Skin of body (tissue), 2 donors: ENCODE data around the gene AATF. TPM values are rescaled to one million over a fixed set of nuclear protein-coding genes. Genes with fewer than 3 reads are reported as not detected.

Experiments
- DNase-seq: peaks from one replicate; lab custom pipeline; 2025; lab: John Stamatoyannopoulos, UW
- total RNA-seq: library from RNA; depleted of rRNA; stranded (reverse); fragments of >200 nt; gene quantifications from one replicate; pipeline ENCODE4 v1.2.3, GENCODE V29; 2014

AATF gene
- total RNA-seq, 1 donor from 2014 or later: 22.2 TPM

DNA sequence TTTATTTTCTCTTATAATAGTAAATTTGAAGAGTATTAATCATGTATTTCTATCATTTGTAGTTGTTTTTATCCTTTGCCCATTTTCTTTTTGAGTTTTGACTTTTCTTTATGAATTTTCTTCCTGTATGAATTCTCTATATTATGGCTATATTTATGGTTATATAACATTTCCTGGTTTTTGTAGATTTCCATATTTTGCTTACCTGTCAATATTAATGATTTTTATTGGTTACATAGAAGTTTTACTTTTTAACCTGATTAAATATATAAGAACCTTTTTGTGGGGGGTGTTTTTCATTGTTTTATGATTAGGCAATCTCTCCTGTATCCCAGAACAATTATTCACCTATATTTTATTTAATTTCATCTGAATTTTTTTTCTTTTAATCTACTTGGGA lies 93.2 kb downstream of the AATF start:
- DNase-seq: no peak

DNA sequence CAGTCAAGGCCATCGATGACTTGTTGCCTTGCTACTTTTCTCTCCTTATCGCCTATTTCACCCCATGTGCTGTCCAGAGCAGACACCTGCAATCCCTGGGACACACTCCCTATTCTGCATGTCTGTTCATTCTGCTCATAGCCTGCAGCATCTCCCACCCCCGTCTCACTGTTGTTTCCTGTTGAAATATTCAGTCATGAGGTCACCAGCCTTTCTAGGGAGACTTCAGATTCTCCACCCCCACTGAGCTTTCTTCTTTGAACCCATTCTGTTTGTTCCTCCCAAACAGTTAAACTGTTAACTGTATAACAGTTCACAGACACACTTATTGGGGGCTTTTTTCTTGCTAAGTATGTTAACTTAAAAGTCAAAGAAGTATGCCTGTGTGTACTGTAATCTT lies 94.4 kb downstream of the AATF start:
- no peak for DNase-seq

DNA sequence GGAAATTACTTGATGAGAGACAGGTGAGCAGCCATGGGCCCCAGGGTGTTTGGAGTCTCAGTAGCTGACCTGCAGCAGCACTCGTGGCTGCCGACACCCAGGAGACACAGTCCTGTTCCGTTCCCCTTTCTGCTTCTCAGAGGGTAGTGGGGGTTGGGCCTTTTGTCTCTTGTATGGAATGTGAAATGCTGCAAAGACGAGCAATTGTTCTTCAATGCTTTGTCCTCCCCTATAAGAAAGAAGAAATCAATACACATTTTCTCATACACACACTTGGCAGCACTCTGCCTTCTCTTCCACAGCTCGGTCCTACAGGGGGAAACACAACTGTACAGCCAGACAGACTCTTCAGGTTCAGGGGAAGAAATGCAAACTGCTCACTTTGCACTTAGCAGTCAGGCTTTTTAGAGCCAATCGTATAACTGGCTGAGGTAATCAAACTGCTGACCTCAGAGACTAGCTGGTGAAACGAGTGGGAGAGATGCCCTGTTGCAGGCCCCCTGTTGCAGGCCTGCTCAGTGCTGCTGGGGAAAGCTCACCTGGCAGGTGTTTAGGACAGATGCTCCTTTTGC lies 96.7 kb downstream of the AATF start:
- no peak for DNase-seq

DNA sequence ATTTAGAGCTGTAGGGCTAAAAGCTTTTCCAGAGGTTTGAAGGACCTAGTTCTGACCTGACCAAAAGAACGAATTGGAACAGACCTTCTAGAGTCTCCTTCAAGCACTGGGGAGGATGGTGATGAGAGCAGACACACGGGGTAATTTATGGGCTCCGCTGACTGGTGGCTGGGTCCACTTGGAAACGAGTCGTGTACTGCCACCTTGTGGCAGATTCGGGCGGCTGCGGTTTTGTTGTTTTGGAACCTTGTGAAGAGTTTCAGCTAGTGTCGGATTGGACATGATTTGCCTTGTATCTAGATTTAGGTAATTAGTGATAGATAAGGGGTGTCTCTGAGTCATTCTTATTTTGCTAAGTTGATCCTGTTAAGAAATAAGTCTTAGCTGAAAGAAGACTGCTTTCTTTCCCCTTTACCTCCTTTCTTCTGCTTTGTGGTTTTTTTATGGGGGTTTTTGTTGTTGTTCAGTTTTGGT lies 98.9 kb downstream of the AATF start:
- DNase-seq: peak; percentile 68

DNA sequence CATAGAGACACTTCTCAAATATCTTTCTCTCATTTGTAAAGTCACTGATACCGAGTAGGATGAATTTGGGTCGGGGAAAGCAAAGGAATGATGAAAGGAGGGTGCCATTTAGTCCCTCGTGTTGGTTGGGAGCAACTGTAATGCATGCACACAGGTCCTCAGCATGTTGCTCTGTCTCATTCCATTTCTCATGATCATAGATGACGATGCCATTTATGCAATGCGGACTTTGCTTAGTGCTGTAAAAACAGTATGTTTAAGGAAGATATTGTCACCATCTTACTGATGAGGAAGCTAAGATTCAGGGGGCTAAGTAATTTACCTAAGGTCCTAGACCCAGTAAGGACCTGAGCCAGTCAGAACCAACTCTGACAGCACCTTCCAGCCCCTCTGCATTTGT lies 100.1 kb downstream of the AATF start:
- no peak for DNase-seq

DNA sequence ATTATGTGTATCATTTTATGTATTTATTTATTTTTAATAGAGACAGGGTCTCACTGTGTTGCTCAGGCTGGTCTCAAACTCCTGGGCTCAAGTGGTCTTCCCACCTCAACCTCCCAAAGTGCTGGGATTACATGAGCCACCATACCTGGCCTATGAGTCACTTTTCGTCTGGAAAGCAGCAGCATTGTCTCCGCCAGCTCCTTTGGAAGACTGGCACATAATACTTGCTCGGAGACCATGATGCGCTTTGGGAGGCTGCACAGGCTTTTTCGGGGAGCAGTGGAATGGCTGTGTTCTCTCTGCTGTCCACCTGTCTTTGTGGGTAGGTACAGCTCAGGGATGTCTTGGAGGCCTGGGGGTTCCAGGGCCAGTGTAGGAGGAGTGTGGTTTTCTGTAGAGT lies 102.2 kb downstream of the AATF start:
- no peak for DNase-seq

DNA sequence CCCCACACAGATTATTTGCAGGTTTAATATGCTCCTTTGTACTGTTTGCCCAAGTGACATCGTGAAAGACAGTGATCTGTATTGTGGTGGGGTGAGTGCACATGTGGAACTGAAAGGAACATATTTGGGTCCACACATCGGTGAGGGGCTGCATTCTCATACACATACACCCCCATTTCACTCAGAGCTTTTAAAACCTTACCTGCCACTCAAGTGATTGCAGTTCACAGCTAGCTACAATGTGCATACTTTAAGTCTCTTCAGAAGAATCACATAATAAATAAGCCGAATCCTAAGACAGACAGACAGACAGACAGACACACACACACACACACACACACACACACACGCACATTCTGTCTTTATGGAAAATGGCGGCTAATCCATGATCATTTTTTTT lies 102.6 kb downstream of the AATF start:
- DNase-seq: no peak

DNA sequence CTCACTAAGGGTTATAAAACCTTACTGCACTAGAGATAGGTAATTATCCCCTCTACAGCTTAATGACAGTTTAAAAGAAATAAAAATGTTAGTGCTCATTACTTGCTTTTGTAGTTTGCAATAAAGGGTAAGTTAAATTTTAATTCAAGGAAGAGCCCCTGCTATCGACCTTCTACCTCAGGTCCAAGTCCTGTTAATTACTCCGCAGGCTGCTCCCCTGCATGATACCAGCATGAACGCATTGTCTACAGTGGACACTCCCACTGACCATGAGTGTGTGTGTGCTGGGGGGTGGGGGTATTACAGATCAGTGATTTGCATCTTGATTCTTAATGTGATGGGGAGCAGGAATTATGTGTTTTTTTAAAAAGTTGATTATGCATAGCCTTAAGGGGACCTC lies 103.1 kb downstream of the AATF start:
- no peak for DNase-seq

DNA sequence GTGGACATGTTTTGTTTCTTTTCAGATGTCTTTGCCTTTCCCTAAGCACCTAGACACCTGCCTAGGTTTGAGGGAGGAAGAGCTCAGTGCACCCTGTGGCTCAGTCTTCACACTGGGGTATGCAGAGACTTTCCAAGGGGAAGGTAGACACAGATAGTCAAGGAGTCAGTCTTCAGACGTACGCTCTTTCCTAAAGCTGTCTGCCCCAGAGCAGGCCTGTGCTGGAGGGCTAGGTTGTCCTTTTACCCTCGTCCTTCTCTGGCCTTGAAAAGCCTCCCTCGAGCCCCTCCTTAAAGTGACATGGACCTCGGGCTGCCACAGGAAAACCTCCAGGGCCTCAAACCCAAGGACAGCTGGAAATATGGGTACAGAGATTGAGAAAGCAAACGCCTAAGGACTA lies 103.7 kb downstream of the AATF start:
- DNase-seq: no peak

DNA sequence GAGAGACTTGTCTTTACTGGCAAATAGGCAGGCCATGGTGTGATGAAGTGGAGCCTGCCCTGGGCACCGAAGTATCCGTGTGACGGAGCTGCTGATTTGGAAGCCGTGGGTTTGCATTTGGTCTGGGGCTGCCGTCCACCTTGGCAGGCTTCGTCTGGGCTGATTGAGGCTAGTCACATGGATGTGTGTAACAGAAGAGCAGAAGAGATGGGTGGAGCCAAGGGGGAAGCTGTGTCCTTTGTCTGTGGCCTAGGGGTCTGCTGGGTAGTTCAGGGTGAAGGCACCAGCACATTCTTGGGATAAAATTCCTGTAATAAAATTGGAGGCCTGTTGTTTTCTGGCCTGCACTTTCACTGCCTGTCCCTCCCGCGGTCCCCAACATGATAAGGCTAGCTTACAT lies 106.1 kb downstream of the AATF start:
- no peak for DNase-seq

DNA sequence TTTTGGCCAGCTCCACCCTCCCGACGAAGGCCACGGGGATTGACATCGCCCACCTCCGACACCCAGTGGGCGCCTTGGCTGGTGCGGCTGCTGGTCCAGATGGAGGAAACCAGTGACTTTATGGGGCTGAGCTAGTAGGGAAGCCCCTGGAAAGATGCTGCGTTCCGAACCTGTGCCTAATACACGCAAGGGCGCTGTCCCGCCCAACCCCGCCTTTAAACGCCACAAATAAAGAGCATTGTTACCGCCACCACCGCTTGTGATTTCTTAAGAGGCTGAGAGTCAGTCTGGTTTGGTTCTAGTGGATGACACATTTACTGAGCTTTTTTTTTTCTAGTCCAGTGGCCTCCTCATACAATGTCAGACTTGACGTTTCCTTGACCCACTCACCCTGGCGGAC lies 107.9 kb downstream of the AATF start:
- no peak for DNase-seq

DNA sequence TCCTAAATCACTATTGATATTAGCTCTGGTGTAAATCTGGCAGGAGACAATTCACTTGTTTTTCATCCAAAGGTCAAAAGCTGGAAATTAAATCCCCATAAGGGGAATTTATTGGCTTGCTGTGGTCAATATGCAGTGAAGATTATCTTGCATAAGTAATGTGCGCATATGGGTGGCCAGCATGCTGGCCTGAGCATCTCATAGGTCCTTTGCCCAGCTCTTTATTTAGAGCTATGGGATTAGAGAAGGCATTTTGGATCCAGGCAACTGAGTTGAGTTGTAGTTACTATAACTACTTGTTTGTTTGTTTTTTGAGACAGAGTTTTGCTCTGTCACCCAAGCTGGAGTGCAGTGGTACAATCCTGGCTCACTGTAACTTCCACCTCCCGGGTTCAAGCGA lies 110.7 kb downstream of the AATF start:
- no peak for DNase-seq

DNA sequence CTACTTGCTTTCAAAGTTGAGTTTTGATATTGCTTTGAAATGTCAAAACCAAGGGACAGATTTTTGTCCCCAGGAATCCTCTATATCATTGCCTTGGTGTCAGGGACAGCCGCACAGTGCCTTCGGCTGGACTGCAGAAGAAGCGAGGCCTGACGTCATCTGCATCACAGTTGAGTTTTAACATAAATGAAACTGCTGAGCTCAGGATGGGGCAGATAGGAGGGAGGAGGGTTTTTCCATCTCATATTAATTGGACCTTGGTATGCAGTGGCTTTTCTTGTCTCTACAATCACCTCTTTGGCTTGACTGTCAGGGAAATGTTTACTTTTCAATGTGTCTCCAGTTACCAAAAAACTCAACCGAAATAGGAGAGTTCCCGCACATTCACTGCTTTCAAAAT lies 111.3 kb downstream of the AATF start:
- DNase-seq: no peak

DNA sequence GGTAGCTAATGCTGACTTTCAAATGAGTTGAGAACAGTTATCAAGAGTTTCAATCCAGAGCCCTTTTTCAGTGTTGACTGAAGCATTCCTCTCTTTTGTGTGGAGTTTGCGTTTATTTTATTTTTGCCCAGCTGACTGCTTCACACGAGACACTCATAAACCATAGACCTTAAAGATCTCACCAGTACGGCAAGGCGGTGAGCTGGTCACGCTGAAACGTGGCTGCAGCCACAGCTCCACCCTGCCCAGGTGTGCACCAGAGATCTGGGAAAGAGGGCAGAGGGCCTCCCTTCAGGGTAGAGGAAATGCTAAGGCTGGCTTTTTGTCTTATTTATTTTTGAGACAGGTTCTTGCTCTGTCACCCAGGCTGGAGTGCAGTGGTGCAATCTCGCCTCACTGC lies 112.2 kb downstream of the AATF start:
- DNase-seq: no peak

DNA sequence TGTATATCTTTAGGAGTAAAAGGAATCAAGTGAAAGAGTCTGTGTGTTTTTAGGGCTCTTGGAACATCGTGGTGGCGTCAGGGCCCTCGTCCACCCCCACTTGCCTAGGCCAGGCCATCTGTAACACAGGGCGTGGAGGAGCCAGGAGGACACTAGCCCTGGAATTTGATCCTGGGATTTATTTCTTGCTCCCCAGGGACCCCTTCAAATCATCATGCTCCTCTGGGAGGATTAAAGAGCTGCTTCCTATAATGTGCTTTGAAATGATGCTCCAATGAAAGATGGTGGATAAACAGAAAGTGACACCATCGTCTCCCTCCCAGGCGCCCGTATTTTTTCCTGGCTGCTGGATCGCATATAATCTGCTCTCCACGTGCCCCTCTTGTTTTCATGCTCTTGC lies 113.3 kb downstream of the AATF start:
- no peak for DNase-seq

DNA sequence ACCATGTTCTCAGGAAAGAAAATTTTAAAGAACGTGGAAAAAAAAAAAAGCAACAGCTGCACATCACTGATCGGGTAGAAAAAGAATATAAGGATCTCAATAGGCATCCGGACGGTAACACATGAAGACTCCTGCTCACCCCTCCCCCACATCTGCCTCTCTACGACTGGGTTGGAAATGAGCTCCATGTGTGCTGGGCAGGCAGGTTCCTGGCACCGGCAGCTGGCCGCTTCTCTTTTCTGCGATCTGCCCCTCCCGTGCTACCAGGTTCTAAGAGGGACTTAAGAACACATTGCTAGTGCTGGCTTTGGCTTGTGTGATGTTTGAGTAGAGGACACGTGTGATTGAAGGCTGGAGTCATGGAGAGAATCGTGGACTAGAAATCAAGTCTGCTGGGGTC lies 115.5 kb downstream of the AATF start:
- no peak for DNase-seq

DNA sequence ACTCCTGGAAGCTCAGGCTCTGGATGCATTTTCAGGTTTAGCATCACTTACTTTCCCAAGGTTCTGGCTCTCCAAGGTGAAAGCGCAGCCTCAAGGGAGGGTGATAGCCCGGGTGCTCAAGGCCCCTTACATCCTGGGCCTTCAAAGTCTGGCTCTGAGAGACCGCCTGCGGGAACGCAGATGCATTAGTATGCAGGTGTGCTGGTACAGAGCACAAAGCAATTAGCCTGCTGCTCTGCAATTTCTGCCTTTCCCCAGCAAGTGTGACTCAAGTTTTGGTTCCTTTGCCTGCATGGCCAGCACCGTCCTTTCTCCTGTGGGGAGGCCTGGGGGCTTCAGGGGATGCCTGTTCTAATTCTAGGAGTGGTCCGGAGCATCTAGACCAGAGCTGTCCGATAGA lies 116.2 kb downstream of the AATF start:
- DNase-seq: no peak

DNA sequence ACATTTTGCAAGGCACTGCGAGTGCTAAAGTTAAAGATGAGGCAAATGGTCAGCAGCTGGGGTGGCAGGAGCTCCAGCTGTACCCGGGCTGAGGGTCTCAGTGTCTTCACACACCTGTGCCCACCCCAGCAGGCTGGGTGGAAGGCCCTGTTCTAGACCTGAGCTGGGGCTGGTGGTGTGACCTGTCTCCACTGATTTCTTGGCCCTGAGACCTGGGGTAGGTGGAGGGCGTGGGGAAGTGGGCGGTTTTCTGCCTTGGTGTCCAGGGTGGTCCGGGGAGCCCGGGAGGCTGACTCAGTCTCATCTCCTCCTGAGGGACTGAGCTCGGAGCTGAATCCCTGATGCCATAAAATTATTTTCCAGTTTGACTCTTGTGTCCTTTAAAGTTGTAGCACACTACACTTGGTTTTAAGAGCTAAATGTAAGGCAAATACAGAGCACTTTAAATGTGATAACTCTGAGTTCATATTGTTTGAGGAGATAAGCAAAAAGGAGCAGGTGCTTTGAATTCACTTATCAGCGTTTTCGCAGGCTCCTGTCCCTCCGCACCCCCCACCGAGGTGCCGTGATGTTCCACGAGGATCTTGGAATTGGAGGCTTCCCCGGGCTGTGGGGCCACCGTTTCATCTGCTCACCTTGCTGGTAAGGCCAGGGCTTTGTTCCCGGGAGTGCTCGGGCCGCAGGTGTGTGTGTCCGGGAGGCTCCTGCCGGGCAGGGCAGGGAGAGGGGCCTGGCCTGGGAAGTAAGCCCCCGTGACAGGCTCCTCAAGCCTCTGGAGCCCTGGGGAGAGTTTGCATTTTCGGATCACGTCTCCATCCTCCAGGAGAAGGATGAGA lies 117.0 kb downstream of the AATF start:
- no peak for DNase-seq

DNA sequence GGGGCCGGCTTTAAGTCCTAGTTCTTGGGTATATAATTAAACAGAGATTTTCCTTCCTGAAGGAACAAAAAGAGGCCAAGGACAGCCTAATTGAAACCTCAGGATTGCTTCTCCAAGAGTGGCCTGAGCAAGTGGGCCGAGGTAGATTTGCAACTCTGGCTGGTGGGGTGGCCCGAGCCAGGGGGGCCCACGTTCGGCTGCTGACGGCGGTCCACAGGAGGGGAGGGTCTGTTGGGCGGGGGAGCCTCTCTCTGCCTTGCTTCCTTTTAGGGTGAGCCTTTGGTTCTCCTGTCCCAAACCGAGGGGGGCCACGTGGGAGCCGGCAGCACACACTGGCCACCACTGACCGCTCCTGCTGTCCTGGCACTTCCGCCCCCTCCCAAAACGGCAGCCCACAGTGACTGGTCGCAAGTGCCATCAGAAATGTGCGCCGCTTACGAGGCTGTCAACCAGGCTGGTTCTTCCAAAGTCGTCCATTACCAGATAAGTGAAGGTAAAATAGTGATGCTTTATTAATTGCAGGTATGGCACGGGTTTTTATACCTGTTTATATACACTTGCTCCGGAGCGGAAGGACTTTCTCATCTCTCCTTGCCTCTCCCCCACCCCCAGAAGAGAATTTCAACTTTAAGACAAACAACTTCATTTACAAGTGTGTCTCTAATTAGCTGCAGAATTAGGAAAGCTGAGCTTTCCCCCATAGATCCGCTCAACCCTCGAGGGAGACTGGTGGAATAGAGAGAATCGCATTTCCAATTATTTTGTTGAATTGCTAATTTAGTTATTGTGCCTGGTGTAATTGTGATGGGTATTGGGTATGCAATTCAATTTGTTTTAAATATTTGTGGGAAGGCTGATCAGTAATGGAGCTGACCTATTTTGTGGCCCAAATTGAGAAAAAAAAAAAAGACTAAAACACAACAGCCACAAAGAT lies 117.8 kb downstream of the AATF start:
- DNase-seq: no peak

DNA sequence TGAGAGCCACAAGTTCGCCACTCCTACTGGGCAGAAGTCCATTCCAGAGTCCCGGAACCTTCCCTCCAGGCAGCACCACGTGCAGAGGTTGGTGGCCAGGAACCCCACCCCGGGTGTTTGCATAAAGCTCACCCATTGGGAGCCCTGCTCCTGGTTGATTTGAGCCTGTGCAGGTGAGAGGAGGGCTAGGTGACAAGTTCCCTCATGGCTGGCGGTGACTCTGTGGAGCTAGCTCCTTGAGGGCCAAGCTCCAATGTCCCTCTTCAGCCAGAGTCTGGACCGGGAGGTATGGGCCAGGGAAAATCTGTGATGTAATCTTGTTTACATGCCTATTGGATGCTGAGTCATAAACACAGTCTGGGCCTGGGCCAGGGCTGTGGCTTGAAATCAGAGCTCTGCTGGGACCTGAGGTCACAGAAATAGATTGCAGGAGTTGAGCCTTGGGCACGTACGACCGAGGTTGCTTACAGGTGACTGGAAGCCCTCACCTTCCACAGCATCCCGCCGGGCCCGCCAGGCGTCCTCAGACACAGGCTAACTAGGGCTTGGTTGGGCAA lies 118.9 kb downstream of the AATF start:
- no peak for DNase-seq

DNA sequence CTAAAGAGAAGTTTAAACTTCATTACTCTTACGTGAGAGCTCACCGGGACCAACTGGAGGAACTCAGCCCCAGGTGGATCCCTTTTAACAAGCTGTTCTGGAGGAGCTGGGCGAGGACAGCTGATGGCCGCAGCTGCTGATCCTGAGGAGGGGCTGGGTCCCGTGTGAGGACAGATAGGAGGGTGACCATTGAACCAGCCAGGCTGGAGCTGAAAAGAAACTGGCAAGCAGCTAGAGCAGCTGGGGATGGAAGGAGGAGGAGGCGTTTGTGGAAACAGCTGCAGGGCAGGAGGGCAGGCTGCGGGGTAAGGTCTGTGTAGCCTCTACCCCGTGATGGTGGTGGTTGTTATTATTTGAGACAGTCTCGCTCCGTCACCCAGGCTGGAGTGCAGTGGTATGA lies 119.5 kb downstream of the AATF start:
- DNase-seq: no peak

DNA sequence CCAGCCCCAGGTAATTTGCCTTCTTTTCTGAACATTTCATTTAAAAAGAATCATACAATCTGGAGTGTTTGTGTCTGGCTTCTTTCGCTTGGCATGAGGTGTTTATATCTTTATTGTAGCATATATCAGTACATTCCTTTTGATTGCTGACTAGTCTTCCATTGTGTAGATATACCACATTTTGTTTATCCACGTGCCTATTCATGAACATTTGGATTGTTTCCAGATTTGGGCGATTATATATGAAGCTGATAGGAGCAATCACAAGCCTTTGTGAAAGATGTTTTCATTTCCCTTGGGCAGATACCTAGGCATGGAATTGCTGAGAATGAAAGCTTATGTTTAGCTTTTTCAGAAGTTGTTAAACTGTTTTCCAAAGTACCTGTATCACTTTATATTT lies 120.3 kb downstream of the AATF start:
- DNase-seq: no peak
